ENCODE results near the gene SEMA3A.
A peak's percentile ranks its signal among the peaks of the same experiment; 100 is the strongest.

The SEMA3A gene

GRCh38 chr7:84207025-84207424 is 12.4 kb upstream of the SEMA3A start:
- no peak overlapping the region for H3K4me3 Mint-ChIP-seq

GRCh38 chr7:84204655-84205054 is 10.1 kb upstream of the SEMA3A start:
- Mint-ChIP-seq H3K27me3 (ENCODE audit: low read depth, poor library complexity) (no peaks in the 10 kb centered on the region), H3K4me1 (peaks cover 31% of the 10 kb centered on the region), H3K9me3 (no peaks in the 10 kb centered on the region), H3K27ac (no peak overlapping the region), H3K4me3 (no peak overlapping the region), H3K36me3 (ENCODE audit: low read depth) (no peaks in the 10 kb centered on the region)
- TF ChIP-seq CTCF (IDR thresholded peaks at IDR 0.05), result no peak
- no peak for DNase-seq

More at GRCh38 chr7:84207025-84207424, 12.4 kb upstream of the SEMA3A start:
- no peak for DNase-seq
- Mint-ChIP-seq H3K36me3 (ENCODE audit: low read depth) (no peaks in the 10 kb centered on the region), H3K4me1 (peaks cover 11% of the 10 kb centered on the region), H3K27ac (no peak overlapping the region), H3K27me3 (ENCODE audit: low read depth, poor library complexity) (no peaks in the 10 kb centered on the region), H3K9me3 (no peaks in the 10 kb centered on the region)
- TF ChIP-seq CTCF (IDR thresholded peaks at IDR 0.05), result no peak

DNA sequence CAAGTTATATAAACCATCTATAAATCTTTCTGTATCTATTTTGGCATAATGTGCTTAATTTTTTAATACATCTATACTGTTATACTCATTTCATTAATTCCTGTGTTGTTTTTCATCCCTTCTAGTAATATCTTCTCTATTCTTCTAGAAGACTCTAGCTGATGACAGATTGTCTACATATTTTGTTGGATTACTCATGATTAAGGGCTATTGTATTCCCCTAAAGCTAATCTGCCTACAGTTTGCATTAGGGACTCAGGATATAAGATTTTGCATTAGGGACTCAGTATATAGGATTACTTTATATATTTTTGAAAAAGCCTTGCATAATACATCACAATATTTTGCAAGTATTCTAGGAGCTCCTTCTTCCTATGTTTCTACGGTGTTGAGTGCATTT is 8.3 kb upstream of the SEMA3A start:
- Mint-ChIP-seq H3K36me3 (ENCODE audit: low read depth) (no peaks in the 10 kb centered on the region), H3K27me3 (ENCODE audit: low read depth, poor library complexity) (peaks cover under 1% of the 10 kb centered on the region), H3K27ac (no peak overlapping the region), H3K9me3 (no peaks in the 10 kb centered on the region), H3K4me1 (peaks cover 32% of the 10 kb centered on the region), H3K4me3 (no peak overlapping the region)
- no peak for DNase-seq
- no peak for TF ChIP-seq CTCF (IDR thresholded peaks at IDR 0.05)

DNA sequence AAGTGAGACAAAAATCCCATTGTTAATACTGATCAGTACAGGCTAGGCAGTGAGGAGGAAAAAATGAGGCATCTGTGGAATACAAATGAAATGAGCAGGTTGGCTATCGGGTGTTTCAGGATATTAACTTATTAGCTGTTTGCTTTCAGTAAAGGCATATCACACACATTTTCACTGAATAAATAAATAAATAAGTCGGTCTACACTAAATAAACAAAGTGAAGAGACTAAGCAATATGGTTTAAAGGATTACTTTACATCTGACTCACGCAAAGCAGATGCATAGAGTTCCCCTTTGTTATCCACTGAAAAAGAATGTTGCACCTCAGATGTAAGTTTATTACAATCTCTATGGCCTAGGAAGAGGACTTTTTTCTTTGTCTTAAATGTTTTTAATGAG is 6.3 kb upstream of the SEMA3A start:
- no peak overlapping the region for H3K4me3 Mint-ChIP-seq
- peaks cover 31% of the 10 kb centered on the region for H3K4me1 Mint-ChIP-seq
- peaks cover 3% of the 10 kb centered on the region for H3K27me3 Mint-ChIP-seq (ENCODE audit: low read depth, poor library complexity)
- no peaks in the 10 kb centered on the region for H3K9me3 Mint-ChIP-seq
- H3K27ac Mint-ChIP-seq, result no peak overlapping the region
- no peak for TF ChIP-seq CTCF (IDR thresholded peaks at IDR 0.05)
- no peak for DNase-seq
- H3K36me3 Mint-ChIP-seq (ENCODE audit: low read depth), result no peaks in the 10 kb centered on the region

- no peak for TF ChIP-seq CTCF (IDR thresholded peaks at IDR 0.05)
- Mint-ChIP-seq H3K27me3 (ENCODE audit: low read depth, poor library complexity) (peaks cover 7% of the 10 kb centered on the region), H3K4me1 (peaks cover 47% of the 10 kb centered on the region), H3K36me3 (ENCODE audit: low read depth) (no peaks in the 10 kb centered on the region), H3K4me3 (no peak overlapping the region), H3K27ac (no peak overlapping the region), H3K9me3 (no peaks in the 10 kb centered on the region)
- DNase-seq, result no peak
These were observed 4.6 kb upstream of the SEMA3A start for GRCh38 chr7:84199216-84199615.

GRCh38 chr7:84196084-84196503 is 1.5 kb upstream of the SEMA3A start:
- no peak for TF ChIP-seq CTCF (IDR thresholded peaks at IDR 0.05)
- H3K27me3 Mint-ChIP-seq (ENCODE audit: low read depth, poor library complexity), result peaks cover 7% of the 10 kb centered on the region
- no peaks in the 10 kb centered on the region for H3K9me3 Mint-ChIP-seq
- peaks cover 67% of the 10 kb centered on the region for H3K4me1 Mint-ChIP-seq
- peak overlapping the region; percentile 97 for H3K4me3 Mint-ChIP-seq
- DNase-seq, result no peak
- H3K27ac Mint-ChIP-seq, result peak overlapping the region; percentile 86
- no peaks in the 10 kb centered on the region for H3K36me3 Mint-ChIP-seq (ENCODE audit: low read depth)

Data from nephron progenitor cell (in vitro differentiated cells).